H1 (cell line): ENCODE measurements around the gene ARHGAP23. TPM values are rescaled to one million over a fixed set of nuclear protein-coding genes. Genes with fewer than 3 reads are reported as not detected.
A peak's percentile ranks its signal among the peaks of the same experiment; 100 is the strongest.

Experiments used
- CTCF ChIA-PET: fragments of 300-600 bp; sonication (Branson Sonifier 250); formaldehyde crosslinking; loops from one replicate; lab custom pipeline; 2021; ENCODE audit not compliant: partially characterized antibody; lab: Charles Lee
- POLR2A ChIA-PET: fragments of 300-600 bp; sonication (Branson Sonifier 250); formaldehyde crosslinking; loops from one replicate; lab custom pipeline; 2021; ENCODE audit warnings: inconsistent platforms; ENCODE audit not compliant: partially characterized antibody; lab: Charles Lee
- DNase-seq, 2 experiments: peaks; one replicate each; pipeline versions ENCODE4 v3.0.0 to v3.0.0-alpha.2; 2010 to 2022; ENCODE audit warnings: low spot score in 2 of 2, low read depth in 1 of 2, mixed read lengths in 1 of 2
- FAIRE-seq: peaks from 2 replicates; lab custom pipeline; 2011; peaks lifted over from hg19 to GRCh38; lab: Jason Lieb, UNC
- H2AFZ ChIP-seq: 2 replicates; pipeline ENCODE4 v1.8.1; 2012; ENCODE audit warnings: low read length, inconsistent platforms
- H2AK5ac ChIP-seq: 2 replicates; pipeline ENCODE4 v1.6.1; 2013; ENCODE audit warnings: low read depth, low read length
- H2BK120ac ChIP-seq: replicated peaks from 2 replicates; pipeline ENCODE3; 2013; ENCODE audit warnings: low read depth, low read length, inconsistent platforms
- H2BK12ac ChIP-seq: 2 replicates; pipeline ENCODE4 v1.6.1; 2013; ENCODE audit warnings: low read depth, low read length
- H2BK15ac ChIP-seq: 2 replicates; pipeline ENCODE4 v1.6.1; 2013; ENCODE audit warnings: low read length
- H2BK20ac ChIP-seq: 2 replicates; pipeline ENCODE4 v1.6.1; 2013; ENCODE audit warnings: low read length
- H2BK5ac ChIP-seq: 2 replicates; pipeline ENCODE4 v1.6.1; 2013; ENCODE audit warnings: low read depth, low read length
- H3K14ac ChIP-seq: 2 replicates; pipeline ENCODE4 v1.6.1; 2013; ENCODE audit warnings: inconsistent platforms; ENCODE audit not compliant: insufficient read length
- H3K18ac ChIP-seq: 2 replicates; pipeline ENCODE4 v1.6.1; 2013; ENCODE audit warnings: low read length; ENCODE audit errors: extremely low read depth
- H3K23ac ChIP-seq: 2 replicates; pipeline ENCODE4 v1.6.1; 2013; ENCODE audit warnings: inconsistent platforms; ENCODE audit not compliant: insufficient read length
- H3K23me2 ChIP-seq: 2 replicates; pipeline ENCODE4 v1.6.1; 2013; ENCODE audit warnings: low read depth, low read length
- H3K27ac ChIP-seq: 2 replicates; pipeline ENCODE4 v1.6.1; 2011; ENCODE audit warnings: low read depth, low read length, inconsistent platforms
- H3K27me3 ChIP-seq, 4 experiments: replicated peaks in 1 of 4; 1 replicate in 1 of 4; 2 replicates in 3 of 4; pipeline versions ENCODE4 v1.6.1 to v1.8.1; 2011 to 2013; ENCODE audit warnings: low read length in 3 of 4, mild to moderate bottlenecking in 3 of 4, inconsistent platforms in 2 of 4, mixed read lengths in 2 of 4, moderate library complexity in 1 of 4; ENCODE audit not compliant: control insufficient read depth in 3 of 4, insufficient read depth in 3 of 4; ENCODE audit errors: extremely low read depth in 1 of 4
- H3K36me3 ChIP-seq, 4 experiments: 2 replicates each; pipeline versions ENCODE4 v1.6.1 to v1.8.1; 2011 to 2013; ENCODE audit warnings: mild to moderate bottlenecking in 4 of 4, low read length in 3 of 4, moderate library complexity in 2 of 4, control low read depth in 1 of 4, inconsistent platforms in 1 of 4; ENCODE audit not compliant: insufficient read depth in 4 of 4, control insufficient read depth in 2 of 4
- H3K4ac ChIP-seq: replicated peaks from 2 replicates; pipeline ENCODE3; 2013; ENCODE audit warnings: low read length, low read depth, mixed read lengths, inconsistent platforms; ENCODE audit not compliant: insufficient read length
- H3K4me1 ChIP-seq, 4 experiments: replicated peaks in 1 of 4; 1 replicate in 1 of 4; 2 replicates in 3 of 4; pipeline versions ENCODE4 v1.6.1 to v1.8.1; 2011 to 2013; ENCODE audit warnings: low read length in 3 of 4, inconsistent platforms in 2 of 4, mixed read lengths in 1 of 4; ENCODE audit not compliant: insufficient read depth in 4 of 4, control insufficient read depth in 3 of 4
- H3K4me2 ChIP-seq, 2 experiments: 2 replicates each; pipeline versions ENCODE4 v1.6.1 to v1.8.1; 2011 to 2013; ENCODE audit warnings: low read depth in 2 of 2, low read length in 2 of 2, control low read depth in 1 of 2, inconsistent platforms in 1 of 2, mild to moderate bottlenecking in 1 of 2; ENCODE audit not compliant: insufficient read depth in 1 of 2
- H3K4me3 ChIP-seq, 4 experiments: fragments of 200-600, 300-600 bp in 1 of 4; sonication (generic), shearing (Covaris generic), sonication (Bioruptor Twin) in 1 of 4; 2 replicates each; pipeline versions ENCODE4 v1.5.1 to v1.8.1; 2011 to 2016; ENCODE audit warnings: low read length in 4 of 4, low read depth in 3 of 4, control low read depth in 2 of 4, inconsistent platforms in 2 of 4, mild to moderate bottlenecking in 2 of 4, mixed read lengths in 1 of 4, moderate library complexity in 1 of 4; ENCODE audit not compliant: insufficient read depth in 2 of 4; ENCODE audit errors: extremely low read depth in 1 of 4
- H3K56ac ChIP-seq: replicated peaks from 2 replicates; pipeline ENCODE3; 2013; ENCODE audit warnings: low read depth, mild to moderate bottlenecking, mixed read lengths, low read length, inconsistent platforms; ENCODE audit not compliant: insufficient read length
- H3K79me1 ChIP-seq: 2 replicates; pipeline ENCODE4 v1.6.1; 2013; ENCODE audit warnings: low read depth, low read length, control low read depth
- H3K79me2 ChIP-seq, 2 experiments: 2 replicates each; pipeline versions ENCODE4 v1.6.1 to v1.8.1; 2012 to 2013; ENCODE audit warnings: low read length in 2 of 2, mild to moderate bottlenecking in 2 of 2, inconsistent platforms in 1 of 2; ENCODE audit not compliant: insufficient read depth in 2 of 2, control insufficient read depth in 1 of 2
- H3K9ac ChIP-seq, 4 experiments: replicated peaks in 1 of 4; 1 replicate in 1 of 4; 2 replicates in 3 of 4; pipeline versions ENCODE4 v1.6.1 to v1.8.1; 2011 to 2013; ENCODE audit warnings: low read depth in 3 of 4, low read length in 3 of 4, control low read depth in 2 of 4, mild to moderate bottlenecking in 2 of 4, moderate library complexity in 2 of 4, inconsistent platforms in 1 of 4; ENCODE audit errors: extremely low read depth in 1 of 4
- H3K9me3 ChIP-seq, 2 experiments: 2 replicates each; pipeline versions ENCODE4 v1.6.1 to v1.8.1; 2012 to 2013; ENCODE audit warnings: mild to moderate bottlenecking in 2 of 2, moderate library complexity in 2 of 2, control low read depth in 1 of 2, inconsistent platforms in 1 of 2, low read depth in 1 of 2, low read length in 1 of 2, mixed read lengths in 1 of 2; ENCODE audit not compliant: insufficient read depth in 2 of 2
- H4K20me1 ChIP-seq, 2 experiments: replicated peaks in 1 of 2; 2 replicates each; pipeline versions ENCODE3 to v1.8.1; 2011 to 2013; ENCODE audit warnings: inconsistent platforms in 2 of 2, low read length in 2 of 2, mild to moderate bottlenecking in 1 of 2; ENCODE audit not compliant: insufficient read depth in 2 of 2, control insufficient read depth in 1 of 2
- H4K5ac ChIP-seq: 2 replicates; pipeline ENCODE4 v1.6.1; 2013; ENCODE audit warnings: low read length, low read depth, mixed read lengths, inconsistent platforms; ENCODE audit not compliant: insufficient read length
- H4K8ac ChIP-seq: 2 replicates; pipeline ENCODE4 v1.8.0; 2013; ENCODE audit warnings: mild to moderate bottlenecking, moderate library complexity, low read length, inconsistent platforms; ENCODE audit not compliant: insufficient read depth; ENCODE audit errors: extremely low read depth
- H4K91ac ChIP-seq: replicated peaks from 2 replicates; pipeline ENCODE3; 2013; ENCODE audit warnings: low read length, mixed read lengths, inconsistent platforms; ENCODE audit not compliant: insufficient read length
- CREB1 ChIP-seq: IDR thresholded peaks from 2 replicates; pipeline ENCODE4 v1.6.1; 2012; ENCODE audit warnings: inconsistent platforms
- YY1 ChIP-seq: IDR thresholded peaks from 2 replicates; pipeline ENCODE4 v1.6.1; 2011; ENCODE audit warnings: low read depth, mild to moderate bottlenecking, low read length
- WGBS, 2 experiments: shearing (Covaris generic) in 1 of 2; methylation state at CpG; one replicate each; pipeline versions ENCODE4 v1.1.6 to v1.1.7; 2013 to 2015; ENCODE audit warnings: low lambda C conversion rate in 2 of 2, mixed read lengths in 2 of 2, inconsistent platforms in 1 of 2, low coverage in 1 of 2, missing lambda C conversion rate in 1 of 2; ENCODE audit not compliant: insufficient replicate concordance in 2 of 2, insufficient coverage in 1 of 2, insufficient read length in 1 of 2; ENCODE audit errors: extremely low coverage in 1 of 2, missing lambda C conversion rate in 1 of 2; 5-methylcytosine and 5-hydroxymethylcytosine counted together
- polyA plus RNA-seq, 7 experiments: library from polyadenylated mRNA; depleted of rRNA in 3 of 7; stranded (reverse) in 5 of 7; unstranded in 2 of 7; fragments of >200 nt in 5 of 7; fragments of 200-250 nt in 2 of 7; gene quantifications; 1 replicate in 5 of 7; 2 replicates in 1 of 7; 4 replicates in 1 of 7; pipeline versions ENCODE4 v1.2.1 to v1.2.3, GENCODE V29; 2011 to 2013; ENCODE audit warnings: missing spikeins in 2 of 7, mixed read lengths in 2 of 7
- total RNA-seq: library from RNA; stranded (reverse); fragmentation: NEBNext Ultra II Directional; extraction: Animal tissue kit (Norgen Biotek cat#: 25700); gene quantifications from 2 replicates; pipeline ENCODE4 v1.2.1, GENCODE V29; 2021

The ARHGAP23 gene
- total and polyA plus RNA-seq, 2 of the 8 experiments (the other 6 are each of a cell fraction or from before 2014, with no cell fraction given): 16.3 to 107 TPM

DNA sequence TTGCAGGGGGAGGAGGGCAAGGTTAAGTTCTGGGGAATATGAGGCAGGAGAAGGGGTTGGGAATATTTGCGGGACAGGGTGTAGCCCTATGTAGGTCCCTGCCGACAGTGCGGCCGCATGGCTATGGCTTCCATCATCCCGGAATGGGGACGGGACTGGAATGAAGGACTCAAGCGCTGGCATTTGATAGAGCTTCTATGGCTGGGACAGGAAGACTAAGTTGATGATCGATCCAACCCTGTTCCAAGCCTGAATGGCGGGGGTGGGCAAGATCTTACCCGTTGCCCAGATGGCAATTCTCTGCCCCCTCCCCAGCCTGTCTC lies 130.4 kb downstream of the ARHGAP23 start:
- FAIRE-seq: no peak
- Histone ChIP-seq H3K79me1 (no peaks in the 10 kb centered on the region), H2AK5ac (no peak overlapping the region), H2BK120ac (no peak overlapping the region), H3K23me2 (peaks cover 17% of the 10 kb centered on the region), H2BK20ac (no peak overlapping the region), H3K18ac (peak overlapping the region; percentile 60; the same call in 1 of the 2 replicates), H2BK15ac (no peak overlapping the region), H3K4me3 (peak overlapping the region; percentile 37 to 69 (median 58); a peak in 7 of 8 replicates), H2BK5ac (no peak overlapping the region), H3K23ac (no peak overlapping the region), H3K9me3 (no peaks in the 10 kb centered on the region), H2AFZ (no peak overlapping the region), H3K4ac (no peak overlapping the region), H3K4me2 (peak overlapping the region; percentile 88 to 99), H3K27ac (no peak overlapping the region), H4K8ac (no peak overlapping the region), H4K5ac (no peak overlapping the region), H3K56ac (no peak overlapping the region), H3K4me1 (peaks cover 4 to 42% (median 30%) of the 10 kb centered on the region in 4 experiments), H4K91ac (no peak overlapping the region), H4K20me1 (peaks cover 4 to 22% of the 10 kb centered on the region in 2 experiments), H3K14ac (no peak overlapping the region), H3K79me2 (no peaks in the 10 kb centered on the region), H3K36me3 (peaks cover 0 to 7% (median 0%) of the 10 kb centered on the region in 4 experiments; a peak in 1 of 8 replicates), H3K27me3 (peaks cover 38 to 58% (median 53%) of the 10 kb centered on the region in 4 experiments), H3K9ac (no peak overlapping the region), H2BK12ac (peak overlapping the region; percentile 43; the same call in 1 of the 2 replicates)
- POLR2A ChIA-PET: interaction anchor here (0.6 to 2.2 kb wide), 17 partner anchors 9 to 114 kb away, joined by 3 to 11 read pairs (median 4); partner anchors contain the start of gene SRCIN1
- no peak for TF ChIP-seq CREB1
- TF ChIP-seq YY1: 0 out of 2 replicates have a peak, but pooled peaks have one; percentile 3
- no peak for DNase-seq
- CTCF ChIA-PET: interaction anchor here (1.0 to 38.1 kb wide), 26 partner anchors 8 to 177 kb away, joined by 3 to 914 read pairs (median 7); partner anchors contain the start of gene SRCIN1
- WGBS, 2 experiments: 3% methylated on average over 10 of the region's 10 CpGs; no CpG with 5 or more reads in 1 of the 2 experiments
